Activated T-cell treated with anti-CD3 and anti-CD28 coated beads for 1 hour (primary cell): Measurements from ENCODE around the gene PLEKHA6.

Experiments used
- DNase-seq: peaks from one replicate; pipeline ENCODE4 v3.0.0-alpha.2; 2020; ENCODE audit warnings: low read depth

PLEKHA6 gene

DNA sequence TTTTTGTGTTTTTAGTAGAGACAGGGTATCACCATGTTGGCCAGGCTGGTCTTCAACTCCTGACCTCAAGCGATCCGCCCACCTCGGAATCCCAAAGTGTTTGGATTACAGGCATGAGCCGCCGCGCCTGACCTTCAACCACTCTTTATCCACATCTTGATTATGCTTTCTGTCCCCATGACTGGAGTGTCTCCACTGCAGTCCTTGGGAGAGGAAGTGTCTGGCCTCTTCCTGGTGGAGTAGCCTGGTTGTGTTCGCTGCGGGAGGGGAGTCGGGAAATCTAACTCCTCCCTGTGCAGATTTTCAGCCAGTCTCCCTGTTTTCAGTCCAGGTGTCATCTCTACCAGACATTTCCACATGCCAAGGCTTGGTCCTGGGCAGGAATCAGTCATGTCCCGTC, 173.1 kb downstream of the PLEKHA6 start:
- DNase-seq, result no peak

GRCh38 chr1:204181116-204181515, 178.6 kb downstream of the PLEKHA6 start:
- no peak for DNase-seq

DNA sequence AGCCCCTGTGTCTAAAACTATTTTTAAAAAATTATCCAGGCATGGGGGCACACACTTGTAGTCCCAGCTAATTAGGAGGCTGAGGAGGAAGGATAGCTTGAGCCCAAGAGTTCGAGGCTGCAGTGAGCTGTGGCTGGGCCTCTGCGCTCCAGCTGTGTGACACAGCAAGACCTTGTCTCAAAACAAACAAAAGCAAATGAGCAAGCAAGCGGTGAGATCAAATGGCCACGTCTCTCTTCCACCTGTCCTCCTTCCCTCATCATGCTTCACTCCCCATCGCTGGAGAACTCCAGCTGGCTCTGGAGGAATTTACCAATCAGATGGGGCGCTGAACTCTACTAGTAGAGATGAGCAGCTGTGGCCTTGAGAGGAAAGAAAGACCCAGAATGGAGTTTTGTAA, 179.6 kb downstream of the PLEKHA6 start:
- DNase-seq, result no peak

DNA sequence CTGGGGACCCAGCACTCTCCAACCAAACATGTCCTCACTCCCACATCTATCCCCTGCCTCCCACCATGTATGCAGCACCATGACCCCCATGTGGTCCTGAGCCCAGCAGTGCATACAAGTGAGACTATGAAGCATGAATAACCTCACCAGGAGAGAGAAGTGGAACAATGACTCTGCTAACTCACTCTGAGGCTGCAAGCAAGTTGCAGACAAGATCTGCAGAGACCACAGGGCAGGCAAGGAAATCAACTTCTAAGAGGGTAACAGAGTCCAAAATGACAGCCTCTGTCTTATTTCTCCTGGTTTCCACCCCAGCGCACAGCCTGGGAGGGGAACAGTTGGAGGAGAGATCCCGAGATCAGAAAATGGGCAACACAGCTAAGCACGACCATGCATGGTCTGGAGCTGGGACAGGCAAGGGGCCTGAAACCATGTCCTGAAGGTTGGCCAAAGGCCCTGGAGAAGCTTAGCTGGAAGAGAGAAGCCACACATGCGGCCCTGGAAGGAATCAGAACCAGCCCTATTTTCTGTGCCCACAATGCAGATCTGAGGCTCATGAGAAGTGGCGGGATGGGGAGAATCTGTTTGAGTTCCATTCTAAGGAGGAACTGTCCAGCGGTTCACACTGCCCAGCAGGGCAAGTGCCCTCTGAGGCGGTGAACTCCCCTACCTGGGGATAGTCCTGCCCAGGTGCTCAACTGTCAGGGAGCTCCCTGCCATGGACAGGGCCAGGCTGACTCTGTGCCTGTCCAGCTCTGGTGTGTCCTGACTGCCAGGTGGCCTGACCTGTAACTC, 181.0 kb downstream of the PLEKHA6 start:
- no peak for DNase-seq

DNA sequence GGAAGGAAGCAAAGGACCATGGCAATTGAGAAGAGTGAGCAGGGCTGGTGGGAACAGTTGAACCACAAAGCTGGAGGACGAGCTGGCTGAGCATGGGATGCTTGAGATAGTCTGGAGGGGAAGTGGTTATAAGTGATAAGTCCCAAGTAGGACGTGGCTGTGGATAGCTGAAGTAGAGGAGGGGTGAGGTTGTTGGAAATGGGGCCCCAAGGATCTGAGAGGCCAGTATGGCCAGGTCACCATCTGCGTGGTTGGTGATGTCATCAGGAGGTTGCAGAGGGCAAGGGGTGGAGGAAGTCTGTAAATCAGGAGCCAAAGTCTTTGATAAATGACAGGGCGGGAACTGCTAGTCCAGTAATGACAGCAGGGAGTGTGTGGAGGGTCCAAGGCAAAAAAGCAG, 182.6 kb downstream of the PLEKHA6 start:
- DNase-seq, result no peak

- DNase-seq, result no peak
Measured at GRCh38 chr1:204176049-204176448, 183.7 kb downstream of the PLEKHA6 start.

DNA sequence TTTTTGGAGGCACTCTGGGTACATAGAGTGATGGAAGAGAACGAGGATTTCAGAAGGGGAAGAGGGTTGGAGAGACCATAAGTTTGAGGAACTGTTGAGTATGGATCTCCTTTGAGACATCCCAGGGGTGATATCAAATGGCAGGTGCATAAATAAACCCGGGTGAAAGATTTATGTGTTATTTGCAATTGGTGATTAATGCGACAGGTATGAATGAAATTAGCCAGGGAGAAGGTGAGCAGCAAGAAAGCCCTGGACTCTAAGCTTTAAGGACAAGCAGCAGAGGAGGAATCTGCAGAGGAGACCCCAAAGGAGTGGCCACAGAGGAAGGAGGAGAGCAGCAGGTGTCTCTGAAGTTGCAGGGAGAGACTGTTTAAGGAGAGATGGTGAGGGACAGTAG, 184.8 kb downstream of the PLEKHA6 start:
- no peak for DNase-seq

- DNase-seq, result no peak
Measured at GRCh38 chr1:204172404-204173029, 187.2 kb downstream of the PLEKHA6 start.

GRCh38 chr1:204171751-204172178, 188.0 kb downstream of the PLEKHA6 start:
- no peak for DNase-seq

- no peak for DNase-seq
Measured at GRCh38 chr1:204170494-204171155, 189.1 kb downstream of the PLEKHA6 start.

DNA sequence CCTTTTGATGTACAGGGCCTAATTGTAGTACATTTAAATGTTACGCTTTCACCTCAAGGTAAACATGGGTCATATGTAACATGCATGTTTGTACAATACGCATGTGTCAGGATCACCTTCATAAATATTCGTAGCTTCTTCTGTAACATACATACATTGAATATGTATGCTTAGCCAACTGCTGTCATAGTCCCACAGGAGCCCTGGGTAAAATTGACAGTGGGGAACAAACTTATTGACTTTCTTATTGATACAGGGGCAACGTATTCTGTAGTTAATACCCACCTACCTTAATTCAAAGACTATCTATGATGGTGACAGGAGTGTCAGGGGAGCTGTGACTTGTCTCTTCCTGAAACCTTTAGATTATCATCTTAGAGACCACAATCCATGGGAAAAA, 189.9 kb downstream of the PLEKHA6 start:
- DNase-seq, result no peak
